ENCODE results near the gene HBS1L. TPM values are rescaled to one million over a fixed set of nuclear protein-coding genes. Genes with fewer than 3 reads are reported as not detected.

HBS1L gene
- polyA plus RNA-seq, 1 donor from 2014 or later = 103 TPM

GRCh38 chr6:134962421-134962820, 92.2 kb downstream of the HBS1L start:
- Histone ChIP-seq H3K27ac (ENCODE audit: low read length) (peak overlapping the region; percentile 29), H3K9ac (ENCODE audit: low read length) (no peak overlapping the region), H3K4me3 (ENCODE audit: low read length) (no peak overlapping the region), H3K27me3 (ENCODE audit: insufficient read depth, low read depth, low read length) (no peaks in the 10 kb centered on the region), H2AFZ (ENCODE audit: low read depth, low read length) (no peak overlapping the region), H3K36me3 (ENCODE audit: insufficient read depth, low read length) (peaks cover 13% of the 10 kb centered on the region), H3K79me2 (replicated peaks; ENCODE audit: insufficient read depth, low read length) (no peaks in the 10 kb centered on the region), H3K9me2 (ENCODE audit: insufficient read depth, low read length) (no peaks in the 10 kb centered on the region), H3K4me2 (ENCODE audit: low read length) (no peak overlapping the region), H3K9me3 (ENCODE audit: low read length) (peaks cover 10% of the 10 kb centered on the region), H4K20me1 (ENCODE audit: insufficient read depth) (no peaks in the 10 kb centered on the region), H3F3A (ENCODE audit: insufficient read depth, low read length, poor library complexity, severe bottlenecking) (no peaks in the 10 kb centered on the region)
- no peak for TF ChIP-seq MXI1 (conservative IDR thresholded peaks at IDR 0.05; ENCODE audit: poor library complexity, severe bottlenecking)
- TF ChIP-seq POLR2AphosphoS5 (IDR thresholded peaks at IDR 0.05) = peak; percentile 20

DNA sequence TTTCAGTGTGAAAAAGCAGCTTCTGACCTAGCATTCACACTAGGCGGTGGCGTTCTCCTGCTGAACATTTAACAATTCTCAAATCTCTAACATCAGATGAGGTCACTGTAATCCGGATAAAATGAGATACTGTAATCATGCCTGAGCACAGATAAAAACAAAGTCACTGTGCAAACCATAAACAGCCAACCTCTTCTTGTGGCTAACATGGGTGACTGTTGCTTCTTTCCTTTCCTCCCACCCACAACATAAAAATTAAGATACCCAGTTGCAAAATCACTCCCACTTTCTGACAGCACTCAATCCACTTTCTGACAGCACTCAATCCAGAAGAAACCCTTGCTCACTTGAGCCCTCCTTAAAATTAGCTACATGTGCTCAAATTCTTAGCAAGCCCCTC, 93.3 kb downstream of the HBS1L start:
- no peak overlapping the region for H3K4me2 ChIP-seq (ENCODE audit: low read length)
- no peaks in the 10 kb centered on the region for H3K9me2 ChIP-seq (ENCODE audit: insufficient read depth, low read length)
- peaks cover 10% of the 10 kb centered on the region for H3K9me3 ChIP-seq (ENCODE audit: low read length)
- TF ChIP-seq RAD21 (conservative IDR thresholded peaks at IDR 0.05) = no peak
- TF ChIP-seq EP300 (conservative IDR thresholded peaks at IDR 0.05; ENCODE audit: poor library complexity, severe bottlenecking) = no peak
- no peak for TF ChIP-seq MXI1 (conservative IDR thresholded peaks at IDR 0.05; ENCODE audit: poor library complexity, severe bottlenecking)
- TF ChIP-seq POLR2AphosphoS5 (IDR thresholded peaks at IDR 0.05) = no peak
- TF ChIP-seq TAF1 (IDR thresholded peaks at IDR 0.05; ENCODE audit: low read depth) = no peak
- no peak for TF ChIP-seq EZH2 (IDR thresholded peaks at IDR 0.05; ENCODE audit: borderline replicate concordance, insufficient read depth, low read length, poor library complexity, severe bottlenecking)
- TF ChIP-seq, protein P1, sequence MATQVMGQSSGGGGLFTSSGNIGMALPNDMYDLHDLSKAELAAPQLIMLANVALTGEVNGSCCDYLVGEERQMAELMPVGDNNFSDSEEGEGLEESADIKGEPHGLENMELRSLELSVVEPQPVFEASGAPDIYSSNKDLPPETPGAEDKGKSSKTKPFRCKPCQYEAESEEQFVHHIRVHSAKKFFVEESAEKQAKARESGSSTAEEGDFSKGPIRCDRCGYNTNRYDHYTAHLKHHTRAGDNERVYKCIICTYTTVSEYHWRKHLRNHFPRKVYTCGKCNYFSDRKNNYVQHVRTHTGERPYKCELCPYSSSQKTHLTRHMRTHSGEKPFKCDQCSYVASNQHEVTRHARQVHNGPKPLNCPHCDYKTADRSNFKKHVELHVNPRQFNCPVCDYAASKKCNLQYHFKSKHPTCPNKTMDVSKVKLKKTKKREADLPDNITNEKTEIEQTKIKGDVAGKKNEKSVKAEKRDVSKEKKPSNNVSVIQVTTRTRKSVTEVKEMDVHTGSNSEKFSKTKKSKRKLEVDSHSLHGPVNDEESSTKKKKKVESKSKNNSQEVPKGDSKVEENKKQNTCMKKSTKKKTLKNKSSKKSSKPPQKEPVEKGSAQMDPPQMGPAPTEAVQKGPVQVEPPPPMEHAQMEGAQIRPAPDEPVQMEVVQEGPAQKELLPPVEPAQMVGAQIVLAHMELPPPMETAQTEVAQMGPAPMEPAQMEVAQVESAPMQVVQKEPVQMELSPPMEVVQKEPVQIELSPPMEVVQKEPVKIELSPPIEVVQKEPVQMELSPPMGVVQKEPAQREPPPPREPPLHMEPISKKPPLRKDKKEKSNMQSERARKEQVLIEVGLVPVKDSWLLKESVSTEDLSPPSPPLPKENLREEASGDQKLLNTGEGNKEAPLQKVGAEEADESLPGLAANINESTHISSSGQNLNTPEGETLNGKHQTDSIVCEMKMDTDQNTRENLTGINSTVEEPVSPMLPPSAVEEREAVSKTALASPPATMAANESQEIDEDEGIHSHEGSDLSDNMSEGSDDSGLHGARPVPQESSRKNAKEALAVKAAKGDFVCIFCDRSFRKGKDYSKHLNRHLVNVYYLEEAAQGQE (IDR thresholded peaks at IDR 0.05; ENCODE audit: borderline replicate concordance) = no peak
- TF ChIP-seq, protein P2, sequence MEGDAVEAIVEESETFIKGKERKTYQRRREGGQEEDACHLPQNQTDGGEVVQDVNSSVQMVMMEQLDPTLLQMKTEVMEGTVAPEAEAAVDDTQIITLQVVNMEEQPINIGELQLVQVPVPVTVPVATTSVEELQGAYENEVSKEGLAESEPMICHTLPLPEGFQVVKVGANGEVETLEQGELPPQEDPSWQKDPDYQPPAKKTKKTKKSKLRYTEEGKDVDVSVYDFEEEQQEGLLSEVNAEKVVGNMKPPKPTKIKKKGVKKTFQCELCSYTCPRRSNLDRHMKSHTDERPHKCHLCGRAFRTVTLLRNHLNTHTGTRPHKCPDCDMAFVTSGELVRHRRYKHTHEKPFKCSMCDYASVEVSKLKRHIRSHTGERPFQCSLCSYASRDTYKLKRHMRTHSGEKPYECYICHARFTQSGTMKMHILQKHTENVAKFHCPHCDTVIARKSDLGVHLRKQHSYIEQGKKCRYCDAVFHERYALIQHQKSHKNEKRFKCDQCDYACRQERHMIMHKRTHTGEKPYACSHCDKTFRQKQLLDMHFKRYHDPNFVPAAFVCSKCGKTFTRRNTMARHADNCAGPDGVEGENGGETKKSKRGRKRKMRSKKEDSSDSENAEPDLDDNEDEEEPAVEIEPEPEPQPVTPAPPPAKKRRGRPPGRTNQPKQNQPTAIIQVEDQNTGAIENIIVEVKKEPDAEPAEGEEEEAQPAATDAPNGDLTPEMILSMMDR (IDR thresholded peaks at IDR 0.05; ENCODE audit: poor library complexity, severe bottlenecking) = no peak
- TF ChIP-seq SMC3 (conservative IDR thresholded peaks at IDR 0.05; ENCODE audit: poor library complexity) = no peak
- H3F3A ChIP-seq (ENCODE audit: insufficient read depth, low read length, poor library complexity, severe bottlenecking) = no peaks in the 10 kb centered on the region
- H3K36me3 ChIP-seq (ENCODE audit: insufficient read depth, low read length) = peaks cover 13% of the 10 kb centered on the region
- H3K27me3 ChIP-seq (ENCODE audit: insufficient read depth, low read depth, low read length) = no peaks in the 10 kb centered on the region
- H2AFZ ChIP-seq (ENCODE audit: low read depth, low read length) = no peak overlapping the region
- no peak overlapping the region for H3K27ac ChIP-seq (ENCODE audit: low read length)
- no peaks in the 10 kb centered on the region for H4K20me1 ChIP-seq (ENCODE audit: insufficient read depth)
- H3K79me2 ChIP-seq (replicated peaks; ENCODE audit: insufficient read depth, low read length) = no peaks in the 10 kb centered on the region
- H3K9ac ChIP-seq (ENCODE audit: low read length) = no peak overlapping the region
- H3K4me3 ChIP-seq (ENCODE audit: low read length) = no peak overlapping the region

- TF ChIP-seq RAD21 (conservative IDR thresholded peaks at IDR 0.05) (no peak), SMC3 (conservative IDR thresholded peaks at IDR 0.05; ENCODE audit: poor library complexity) (no peak), EP300 (conservative IDR thresholded peaks at IDR 0.05; ENCODE audit: poor library complexity, severe bottlenecking) (no peak), TAF1 (IDR thresholded peaks at IDR 0.05; ENCODE audit: low read depth) (no peak)
- Histone ChIP-seq H3K4me3 (ENCODE audit: low read length) (no peak overlapping the region), H3K27me3 (ENCODE audit: insufficient read depth, low read depth, low read length) (no peaks in the 10 kb centered on the region)
Measured at GRCh38 chr6:134959603-134960002, 95.0 kb downstream of the HBS1L start.

More at GRCh38 chr6:134959603-134960002, 95.0 kb downstream of the HBS1L start:
- peaks cover 10% of the 10 kb centered on the region for H3K9me3 ChIP-seq (ENCODE audit: low read length)
- no peaks in the 10 kb centered on the region for H3F3A ChIP-seq (ENCODE audit: insufficient read depth, low read length, poor library complexity, severe bottlenecking)
- H2AFZ ChIP-seq (ENCODE audit: low read depth, low read length) = no peak overlapping the region
- peaks cover 13% of the 10 kb centered on the region for H3K36me3 ChIP-seq (ENCODE audit: insufficient read depth, low read length)
- no peaks in the 10 kb centered on the region for H3K9me2 ChIP-seq (ENCODE audit: insufficient read depth, low read length)
- no peak overlapping the region for H3K27ac ChIP-seq (ENCODE audit: low read length)
- H3K4me2 ChIP-seq (ENCODE audit: low read length) = no peak overlapping the region
- no peak overlapping the region for H3K9ac ChIP-seq (ENCODE audit: low read length)
- H3K79me2 ChIP-seq (replicated peaks; ENCODE audit: insufficient read depth, low read length) = no peaks in the 10 kb centered on the region
- H4K20me1 ChIP-seq (ENCODE audit: insufficient read depth) = no peaks in the 10 kb centered on the region
